ENCODE results near the gene TMEM91.

DNA sequence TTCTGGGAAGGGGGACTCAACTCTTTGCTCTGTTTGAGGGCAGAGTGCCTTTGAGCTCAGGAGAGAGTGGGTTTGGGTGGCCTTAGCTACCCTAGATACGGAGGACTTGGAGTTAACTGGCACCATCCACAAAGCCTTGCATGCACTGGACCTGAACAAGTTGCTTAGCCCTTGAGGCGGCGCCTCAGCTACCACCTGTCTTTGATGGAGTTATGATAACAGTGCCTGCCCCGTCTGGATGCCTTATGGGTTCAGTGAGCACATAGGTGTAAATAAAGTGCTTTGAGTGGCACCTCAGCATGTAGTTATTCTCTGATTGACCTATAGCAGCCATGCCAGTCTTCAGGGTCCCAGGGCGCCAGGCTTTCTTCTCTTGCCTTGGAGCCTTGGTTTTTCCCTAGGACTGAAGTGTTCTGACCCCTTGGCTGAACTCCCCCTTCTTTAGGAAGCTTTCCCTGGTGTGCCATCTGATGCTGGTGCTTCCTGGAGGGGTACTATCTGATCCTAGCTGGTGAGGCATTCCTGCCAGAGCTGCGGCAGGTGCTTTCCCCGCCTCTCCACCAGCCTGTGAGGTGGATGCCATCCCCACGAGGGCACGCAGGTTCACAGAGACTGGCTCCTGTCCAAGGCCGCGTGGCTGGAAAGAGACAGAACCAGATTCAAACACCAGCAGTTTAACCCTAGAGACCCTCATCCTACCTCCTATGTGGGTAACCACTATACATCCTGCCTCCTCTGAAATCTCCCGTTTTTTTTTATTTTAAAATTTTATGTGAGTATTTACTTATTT, 27.0 kb downstream of the TMEM91 start:
- TF ChIP-seq, protein P1, sequence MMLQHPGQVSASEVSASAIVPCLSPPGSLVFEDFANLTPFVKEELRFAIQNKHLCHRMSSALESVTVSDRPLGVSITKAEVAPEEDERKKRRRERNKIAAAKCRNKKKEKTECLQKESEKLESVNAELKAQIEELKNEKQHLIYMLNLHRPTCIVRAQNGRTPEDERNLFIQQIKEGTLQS (IDR thresholded peaks at IDR 0.05; ENCODE audit: insufficient read depth, low read depth, low read length): no peak
- TF ChIP-seq, protein P2, sequence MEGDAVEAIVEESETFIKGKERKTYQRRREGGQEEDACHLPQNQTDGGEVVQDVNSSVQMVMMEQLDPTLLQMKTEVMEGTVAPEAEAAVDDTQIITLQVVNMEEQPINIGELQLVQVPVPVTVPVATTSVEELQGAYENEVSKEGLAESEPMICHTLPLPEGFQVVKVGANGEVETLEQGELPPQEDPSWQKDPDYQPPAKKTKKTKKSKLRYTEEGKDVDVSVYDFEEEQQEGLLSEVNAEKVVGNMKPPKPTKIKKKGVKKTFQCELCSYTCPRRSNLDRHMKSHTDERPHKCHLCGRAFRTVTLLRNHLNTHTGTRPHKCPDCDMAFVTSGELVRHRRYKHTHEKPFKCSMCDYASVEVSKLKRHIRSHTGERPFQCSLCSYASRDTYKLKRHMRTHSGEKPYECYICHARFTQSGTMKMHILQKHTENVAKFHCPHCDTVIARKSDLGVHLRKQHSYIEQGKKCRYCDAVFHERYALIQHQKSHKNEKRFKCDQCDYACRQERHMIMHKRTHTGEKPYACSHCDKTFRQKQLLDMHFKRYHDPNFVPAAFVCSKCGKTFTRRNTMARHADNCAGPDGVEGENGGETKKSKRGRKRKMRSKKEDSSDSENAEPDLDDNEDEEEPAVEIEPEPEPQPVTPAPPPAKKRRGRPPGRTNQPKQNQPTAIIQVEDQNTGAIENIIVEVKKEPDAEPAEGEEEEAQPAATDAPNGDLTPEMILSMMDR (IDR thresholded peaks at IDR 0.05; ENCODE audit: control extremely low read depth in 1 of 3, insufficient read depth in 1 of 3, low read depth in 1 of 3, low read length in 3 of 3): no peak
- TF ChIP-seq TAF1 (IDR thresholded peaks at IDR 0.05; ENCODE audit: low read depth, low read length) (no peak), RFX5 (IDR thresholded peaks at IDR 0.05; ENCODE audit: borderline replicate concordance, low read depth, low read length) (no peak), RAD21 (IDR thresholded peaks at IDR 0.05 in 1 of 2, conservative IDR thresholded peaks at IDR 0.05 in 1 of 2; ENCODE audit: low read depth in 2 of 2, low read length in 2 of 2) (no peak), EP300 (IDR thresholded peaks at IDR 0.05; ENCODE audit: borderline replicate concordance in 1 of 2, low read depth in 2 of 2, low read length in 2 of 2) (no peak)

Data from H1 (cell line).